SJCRH30 (cell line): ENCODE results near the gene C1orf185. TPM values are rescaled to one million over a fixed set of nuclear protein-coding genes. Genes with fewer than 3 reads are reported as not detected.
A peak's percentile ranks its signal among the peaks of the same experiment; 100 is the strongest.

ENCODE experiments used
- DNase-seq, 2 experiments: peaks; one replicate each; pipeline ENCODE4 v3.0.0-alpha.2; 2015 to 2020
- H3K27ac ChIP-seq: fragments of 250-450 bp; sonication (Bioruptor Pico); 2 replicates; pipeline ENCODE4 v1.5.1; 2020; ENCODE audit warnings: mild to moderate bottlenecking, moderate library complexity
- H3K27me3 ChIP-seq: fragments of 250-450 bp; sonication (Bioruptor Pico); 2 replicates; pipeline ENCODE4 v1.5.1; 2020; ENCODE audit warnings: mild to moderate bottlenecking, moderate library complexity
- H3K36me3 ChIP-seq: fragments of 250-450 bp; sonication (Bioruptor Pico); 2 replicates; pipeline ENCODE4 v1.5.1; 2020; ENCODE audit warnings: mild to moderate bottlenecking, moderate library complexity
- H3K4me1 ChIP-seq: fragments of 250-450 bp; sonication (Bioruptor Pico); 2 replicates; pipeline ENCODE4 v1.5.1; 2020; ENCODE audit warnings: mild to moderate bottlenecking, moderate library complexity
- H3K4me3 ChIP-seq: fragments of 250-450 bp; sonication (Bioruptor Pico); 2 replicates; pipeline ENCODE4 v1.5.1; 2020; ENCODE audit warnings: mild to moderate bottlenecking, moderate library complexity
- H3K9me3 ChIP-seq: fragments of 250-450 bp; sonication (Bioruptor Pico); replicated peaks from 2 replicates; pipeline ENCODE4 v1.5.1; 2020; ENCODE audit warnings: mild to moderate bottlenecking, moderate library complexity
- total RNA-seq: library from RNA; depleted of rRNA; stranded (reverse); fragments of >200 nt; shearing (Covaris generic); gene quantifications from 2 replicates; pipeline ENCODE4 v1.2.3, GENCODE V29; 2014; rRNA removed

The C1orf185 gene
- not detected in 2 replicates for total RNA-seq

- Histone ChIP-seq H3K27me3 (no peaks in the 10 kb centered on the region), H3K27ac (no peak within 1 kb of the TSS)
Measured at GRCh38 chr1:51101976-51102375, at the start of gene C1orf185. C1orf185 (plus strand) TSS chr1:51102228; CDS start chr1:51102234, 6 bp downstream.

GRCh38 chr1:51058858-51059257 lies 43.2 kb upstream of the C1orf185 start:
- Histone ChIP-seq H3K4me1 (peaks cover 17% of the 10 kb centered on the region), H3K9me3 (no peaks in the 10 kb centered on the region; the same call in 1 of the 2 replicates), H3K36me3 (no peaks in the 10 kb centered on the region), H3K4me3 (no peak overlapping the region), H3K27me3 (no peaks in the 10 kb centered on the region), H3K27ac (peak overlapping the region; percentile 68)
- peak; percentile 94 to 95 for DNase-seq

More at GRCh38 chr1:51101976-51102375, at the start of gene C1orf185:
- no peak within 1 kb of the TSS for H3K4me3 ChIP-seq
- H3K36me3 ChIP-seq: no peaks in the 10 kb centered on the region
- DNase-seq: no peak
- no peaks in the 10 kb centered on the region for H3K4me1 ChIP-seq
- no peaks in the 10 kb centered on the region; the same call in none of the 2 replicates for H3K9me3 ChIP-seq

- no peak overlapping the region for H3K4me3 ChIP-seq
- H3K27ac ChIP-seq: no peak overlapping the region
- no peaks in the 10 kb centered on the region for H3K27me3 ChIP-seq
- no peaks in the 10 kb centered on the region; the same call in 1 of the 2 replicates for H3K9me3 ChIP-seq
- H3K4me1 ChIP-seq: peaks cover 17% of the 10 kb centered on the region
- H3K36me3 ChIP-seq: no peaks in the 10 kb centered on the region
- no peak for DNase-seq
Measured at GRCh38 chr1:51061231-51061918, 40.7 kb upstream of the C1orf185 start.

GRCh38 chr1:51063121-51063520 lies 38.9 kb upstream of the C1orf185 start:
- H3K36me3 ChIP-seq: no peaks in the 10 kb centered on the region
- no peaks in the 10 kb centered on the region for H3K27me3 ChIP-seq
- H3K27ac ChIP-seq: 0 out of 2 replicates have a peak overlapping the region, but pooled peaks have one; percentile 11
- peaks cover 17% of the 10 kb centered on the region for H3K4me1 ChIP-seq
- no peaks in the 10 kb centered on the region; the same call in 1 of the 2 replicates for H3K9me3 ChIP-seq
- peak in 1 of 2 experiments; percentile 28 for DNase-seq
- H3K4me3 ChIP-seq: no peak overlapping the region

GRCh38 chr1:51070011-51070410 lies 32.0 kb upstream of the C1orf185 start:
- H3K9me3 ChIP-seq: no peaks in the 10 kb centered on the region; the same call in 1 of the 2 replicates
- H3K4me3 ChIP-seq: no peak overlapping the region
- H3K36me3 ChIP-seq: no peaks in the 10 kb centered on the region
- DNase-seq: no peak
- H3K27ac ChIP-seq: no peak overlapping the region
- no peaks in the 10 kb centered on the region for H3K4me1 ChIP-seq
- H3K27me3 ChIP-seq: no peaks in the 10 kb centered on the region

GRCh38 chr1:51070640-51071039 lies 31.4 kb upstream of the C1orf185 start:
- Histone ChIP-seq H3K27me3 (no peaks in the 10 kb centered on the region), H3K4me1 (no peaks in the 10 kb centered on the region), H3K36me3 (no peaks in the 10 kb centered on the region), H3K4me3 (no peak overlapping the region), H3K27ac (no peak overlapping the region), H3K9me3 (no peaks in the 10 kb centered on the region; the same call in 1 of the 2 replicates)
- DNase-seq: no peak

- H3K4me1 ChIP-seq: no peaks in the 10 kb centered on the region
- H3K4me3 ChIP-seq: no peak overlapping the region
- H3K36me3 ChIP-seq: no peaks in the 10 kb centered on the region
- no peak for DNase-seq
- no peaks in the 10 kb centered on the region for H3K27me3 ChIP-seq
- no peak overlapping the region for H3K27ac ChIP-seq
- H3K9me3 ChIP-seq: no peaks in the 10 kb centered on the region; the same call in 1 of the 2 replicates
Measured at GRCh38 chr1:51071291-51072042, 30.6 kb upstream of the C1orf185 start.

- H3K36me3 ChIP-seq: no peaks in the 10 kb centered on the region
- no peak overlapping the region for H3K4me3 ChIP-seq
- no peak for DNase-seq
- H3K9me3 ChIP-seq: no peaks in the 10 kb centered on the region; the same call in 1 of the 2 replicates
- H3K27me3 ChIP-seq: no peaks in the 10 kb centered on the region
- H3K27ac ChIP-seq: no peak overlapping the region
- H3K4me1 ChIP-seq: no peaks in the 10 kb centered on the region
Measured at GRCh38 chr1:51072043-51072439, 30.0 kb upstream of the C1orf185 start.

GRCh38 chr1:51072651-51073050 lies 29.4 kb upstream of the C1orf185 start:
- Histone ChIP-seq H3K4me3 (no peak overlapping the region), H3K27ac (no peak overlapping the region), H3K36me3 (no peaks in the 10 kb centered on the region), H3K4me1 (no peaks in the 10 kb centered on the region), H3K9me3 (no peaks in the 10 kb centered on the region; the same call in 1 of the 2 replicates), H3K27me3 (no peaks in the 10 kb centered on the region)
- no peak for DNase-seq

GRCh38 chr1:51073456-51073855 lies 28.6 kb upstream of the C1orf185 start:
- H3K27ac ChIP-seq: no peak overlapping the region
- no peak overlapping the region for H3K4me3 ChIP-seq
- H3K27me3 ChIP-seq: no peaks in the 10 kb centered on the region
- DNase-seq: no peak
- H3K4me1 ChIP-seq: no peaks in the 10 kb centered on the region
- H3K36me3 ChIP-seq: no peaks in the 10 kb centered on the region
- no peaks in the 10 kb centered on the region; the same call in 1 of the 2 replicates for H3K9me3 ChIP-seq

GRCh38 chr1:51086496-51087271 lies 15.3 kb upstream of the C1orf185 start:
- DNase-seq: no peak

GRCh38 chr1:51088474-51088873 lies 13.6 kb upstream of the C1orf185 start:
- Histone ChIP-seq H3K9me3 (0 out of 2 replicates have a peak, but pooled peaks cover 5% of the 10 kb centered on the region), H3K36me3 (no peaks in the 10 kb centered on the region), H3K4me1 (no peaks in the 10 kb centered on the region), H3K4me3 (no peak overlapping the region), H3K27ac (no peak overlapping the region), H3K27me3 (no peaks in the 10 kb centered on the region)
- DNase-seq: peak in 1 of 2 experiments; percentile 49

More at GRCh38 chr1:51086496-51087271, 15.3 kb upstream of the C1orf185 start:
- Histone ChIP-seq H3K27me3 (no peaks in the 10 kb centered on the region), H3K27ac (no peak overlapping the region), H3K9me3 (no peaks in the 10 kb centered on the region), H3K4me1 (no peaks in the 10 kb centered on the region), H3K4me3 (no peak overlapping the region), H3K36me3 (no peaks in the 10 kb centered on the region)

GRCh38 chr1:51093581-51093980 lies 8.4 kb upstream of the C1orf185 start:
- H3K4me1 ChIP-seq: no peaks in the 10 kb centered on the region
- H3K4me3 ChIP-seq: no peak overlapping the region
- H3K36me3 ChIP-seq: no peaks in the 10 kb centered on the region
- H3K27me3 ChIP-seq: no peaks in the 10 kb centered on the region
- 0 out of 2 replicates have a peak, but pooled peaks cover 5% of the 10 kb centered on the region for H3K9me3 ChIP-seq
- DNase-seq: no peak
- no peak overlapping the region for H3K27ac ChIP-seq

GRCh38 chr1:51097171-51097570 lies 4.9 kb upstream of the C1orf185 start:
- H3K36me3 ChIP-seq: no peaks in the 10 kb centered on the region
- peaks cover under 1% of the 10 kb centered on the region for H3K9me3 ChIP-seq
- H3K4me3 ChIP-seq: no peak overlapping the region
- DNase-seq: no peak
- no peaks in the 10 kb centered on the region for H3K27me3 ChIP-seq
- no peaks in the 10 kb centered on the region for H3K4me1 ChIP-seq
- no peak overlapping the region for H3K27ac ChIP-seq
